ENCODE results near the gene NANS. TPM values are rescaled to one million over a fixed set of nuclear protein-coding genes. Genes with fewer than 3 reads are reported as not detected.
"Not testable (repeated sequence)": the region's sequence is repeated elsewhere in the genome, so short reads cannot be mapped to it uniquely, and the experiment has no call there.

The NANS gene
- polyA plus RNA-seq, 4 donors = 36.8 to 40.4 (median 39.0) TPM

GRCh38 chr9:98129451-98129881 is 72.9 kb downstream of the NANS start:
- DNase-seq (ENCODE audit: low read depth in 4 of 4, low spot score in 3 of 4) = no peak

GRCh38 chr9:98130060-98130459 is 73.5 kb downstream of the NANS start:
- DNase-seq (ENCODE audit: low read depth in 4 of 4, low spot score in 3 of 4) = not testable (repeated sequence)

- no peak for DNase-seq (ENCODE audit: low read depth in 4 of 4, low spot score in 3 of 4)
These were observed 74.2 kb downstream of the NANS start for GRCh38 chr9:98130576-98131228.

GRCh38 chr9:98132158-98132557 is 75.6 kb downstream of the NANS start:
- no peak for DNase-seq (ENCODE audit: low read depth in 4 of 4, low spot score in 3 of 4)

Other genes starting within 250 kb of the NANS start
- gene FOXE1, start 203.5 kb upstream of the NANS start, polyA plus RNA-seq (ENCODE audit: insufficient read length in 4 of 4) = not detected
- 10 to 100 TPM; 12.7 to 24.7 (median 19.7) TPM for gene TRMO, start 134.2 kb upstream of the NANS start, polyA plus RNA-seq (ENCODE audit: insufficient read length in 4 of 4)
- gene HEMGN, start 118.6 kb upstream of the NANS start, polyA plus RNA-seq (ENCODE audit: insufficient read length in 4 of 4) = 10 to 100 TPM in 1 of 4 donors, 1 to 10 TPM in 3; 2.3 to 33.1 (median 2.9) TPM
- 100 to 1,000 TPM; 214 to 284 (median 242) TPM for gene ANP32B, start 73.4 kb upstream of the NANS start, polyA plus RNA-seq (ENCODE audit: insufficient read length in 4 of 4)
- 1 to 10 TPM; 2.7 to 6.7 (median 5.6) TPM for gene TRIM14, start 62.5 kb downstream of the NANS start, polyA plus RNA-seq (ENCODE audit: insufficient read length in 4 of 4)
- 1 to 10 TPM in 3 of 4 donors, under 1 TPM in 1; 0.23 to 3.3 (median 2.5) TPM for gene CORO2A, start 135.9 kb downstream of the NANS start, polyA plus RNA-seq (ENCODE audit: insufficient read length in 4 of 4)
- 1 to 10 TPM; 1.6 to 5.2 (median 3.1) TPM for gene TBC1D2, start 198.9 kb downstream of the NANS start, polyA plus RNA-seq (ENCODE audit: insufficient read length in 4 of 4)

Data from left renal pelvis (tissue), 4 donors.